ENCODE results near the gene RFX3.

GRCh38 chr9:3480353-3480655, 45.5 kb downstream of the RFX3 start:
- no peak for TF ChIP-seq CTCF (IDR thresholded peaks at IDR 0.05; ENCODE audit: borderline replicate concordance, extremely low read depth, low read length, poor library complexity, severe bottlenecking)
- TF ChIP-seq EZH2 (IDR thresholded peaks at IDR 0.05; ENCODE audit: borderline replicate concordance, low read depth, low read length, severe bottlenecking) = no peak
